ENCODE results near the gene FDCSP. TPM values are rescaled to one million over a fixed set of nuclear protein-coding genes. Genes with fewer than 3 reads are reported as not detected.
"Not testable (repeated sequence)": the region's sequence is repeated elsewhere in the genome, so short reads cannot be mapped to it uniquely, and the experiment has no call there.

The FDCSP gene
- total RNA-seq, 1 donor from 2014 or later: not detected

DNA sequence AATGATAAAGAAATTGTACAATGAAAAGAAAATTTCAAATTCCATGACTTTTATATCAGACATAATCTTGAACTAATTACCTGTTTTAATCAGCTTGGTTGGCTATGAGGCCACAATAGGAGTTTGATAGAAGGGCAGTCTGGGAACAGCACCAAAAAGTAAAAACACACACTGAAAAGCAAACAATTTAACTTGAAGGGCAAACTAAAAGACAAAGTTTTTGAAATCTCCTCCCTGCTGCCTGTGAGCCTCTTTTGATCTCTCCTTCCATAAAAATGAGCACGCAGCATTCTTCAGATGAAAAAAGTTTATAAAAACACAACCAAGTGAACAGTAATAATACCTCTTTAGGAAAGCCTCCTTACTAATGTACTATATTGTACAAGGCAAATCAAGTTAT is 22.3 kb upstream of the FDCSP start:
- no peaks in the 10 kb centered on the region for H3K9me3 Mint-ChIP-seq (ENCODE audit: unreplicated experiment)
- no peaks in the 10 kb centered on the region for H3K4me1 Mint-ChIP-seq (ENCODE audit: unreplicated experiment)
- no peaks in the 10 kb centered on the region for H3K36me3 Mint-ChIP-seq (ENCODE audit: unreplicated experiment)
- no peak overlapping the region for H3K4me3 Mint-ChIP-seq (ENCODE audit: unreplicated experiment)
- no peak overlapping the region for H3K27ac Mint-ChIP-seq (ENCODE audit: unreplicated experiment)
- TF ChIP-seq, protein P1, sequence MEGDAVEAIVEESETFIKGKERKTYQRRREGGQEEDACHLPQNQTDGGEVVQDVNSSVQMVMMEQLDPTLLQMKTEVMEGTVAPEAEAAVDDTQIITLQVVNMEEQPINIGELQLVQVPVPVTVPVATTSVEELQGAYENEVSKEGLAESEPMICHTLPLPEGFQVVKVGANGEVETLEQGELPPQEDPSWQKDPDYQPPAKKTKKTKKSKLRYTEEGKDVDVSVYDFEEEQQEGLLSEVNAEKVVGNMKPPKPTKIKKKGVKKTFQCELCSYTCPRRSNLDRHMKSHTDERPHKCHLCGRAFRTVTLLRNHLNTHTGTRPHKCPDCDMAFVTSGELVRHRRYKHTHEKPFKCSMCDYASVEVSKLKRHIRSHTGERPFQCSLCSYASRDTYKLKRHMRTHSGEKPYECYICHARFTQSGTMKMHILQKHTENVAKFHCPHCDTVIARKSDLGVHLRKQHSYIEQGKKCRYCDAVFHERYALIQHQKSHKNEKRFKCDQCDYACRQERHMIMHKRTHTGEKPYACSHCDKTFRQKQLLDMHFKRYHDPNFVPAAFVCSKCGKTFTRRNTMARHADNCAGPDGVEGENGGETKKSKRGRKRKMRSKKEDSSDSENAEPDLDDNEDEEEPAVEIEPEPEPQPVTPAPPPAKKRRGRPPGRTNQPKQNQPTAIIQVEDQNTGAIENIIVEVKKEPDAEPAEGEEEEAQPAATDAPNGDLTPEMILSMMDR (IDR thresholded peaks at IDR 0.05): no peak
- DNase-seq (ENCODE audit: extremely low spot score, unreplicated experiment): no peak
- peaks cover 6% of the 10 kb centered on the region for H3K27me3 Mint-ChIP-seq (ENCODE audit: unreplicated experiment)

DNA sequence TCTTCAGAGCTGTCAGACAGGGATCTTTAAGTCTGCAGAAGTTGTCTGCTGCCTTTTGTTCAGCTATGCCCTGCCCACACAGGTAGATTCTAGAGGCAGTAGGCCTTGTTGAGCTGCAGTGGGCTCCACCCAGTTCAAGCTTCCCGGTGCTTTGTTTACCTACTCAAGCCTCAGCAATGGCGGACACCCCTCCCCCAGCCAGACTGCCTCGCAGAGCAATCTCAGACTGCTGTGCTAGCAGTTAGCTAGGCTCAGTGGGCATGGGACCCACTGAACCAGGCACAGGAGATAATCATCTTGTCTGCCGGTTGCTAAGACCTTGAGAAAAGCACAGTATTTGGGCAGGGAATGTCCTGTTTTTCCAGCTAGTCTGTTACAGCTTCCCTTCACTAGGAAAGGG is 13.2 kb upstream of the FDCSP start:
- not testable (repeated sequence) for H3K36me3 Mint-ChIP-seq (ENCODE audit: unreplicated experiment); DNase-seq (ENCODE audit: extremely low spot score, unreplicated experiment); H3K4me3 Mint-ChIP-seq (ENCODE audit: unreplicated experiment); H3K27ac Mint-ChIP-seq (ENCODE audit: unreplicated experiment); H3K27me3 Mint-ChIP-seq (ENCODE audit: unreplicated experiment); H3K4me1 Mint-ChIP-seq (ENCODE audit: unreplicated experiment); H3K9me3 Mint-ChIP-seq (ENCODE audit: unreplicated experiment)

DNA sequence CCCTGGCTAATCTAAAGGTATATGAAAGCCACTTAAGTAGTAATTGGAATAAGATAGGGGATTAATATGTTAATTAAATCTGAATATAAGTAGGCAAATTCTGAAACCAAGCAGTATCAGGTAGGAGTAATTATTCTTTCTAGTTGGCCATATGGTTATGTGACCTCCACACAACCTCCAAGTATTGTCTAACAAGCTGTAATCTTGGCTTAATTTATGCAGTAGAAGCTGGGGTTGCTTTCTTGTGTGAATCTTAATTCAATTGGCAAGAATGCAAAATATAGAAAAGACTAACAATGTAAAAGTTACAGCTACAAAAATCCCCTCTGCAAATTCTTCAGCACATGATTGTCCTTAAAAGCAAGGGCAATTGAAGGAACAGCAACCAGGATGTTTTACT is 9.8 kb upstream of the FDCSP start:
- not testable (repeated sequence) for H3K27me3 Mint-ChIP-seq (ENCODE audit: unreplicated experiment); H3K4me3 Mint-ChIP-seq (ENCODE audit: unreplicated experiment); H3K9me3 Mint-ChIP-seq (ENCODE audit: unreplicated experiment); H3K4me1 Mint-ChIP-seq (ENCODE audit: unreplicated experiment); DNase-seq (ENCODE audit: extremely low spot score, unreplicated experiment); H3K36me3 Mint-ChIP-seq (ENCODE audit: unreplicated experiment); H3K27ac Mint-ChIP-seq (ENCODE audit: unreplicated experiment)

DNA sequence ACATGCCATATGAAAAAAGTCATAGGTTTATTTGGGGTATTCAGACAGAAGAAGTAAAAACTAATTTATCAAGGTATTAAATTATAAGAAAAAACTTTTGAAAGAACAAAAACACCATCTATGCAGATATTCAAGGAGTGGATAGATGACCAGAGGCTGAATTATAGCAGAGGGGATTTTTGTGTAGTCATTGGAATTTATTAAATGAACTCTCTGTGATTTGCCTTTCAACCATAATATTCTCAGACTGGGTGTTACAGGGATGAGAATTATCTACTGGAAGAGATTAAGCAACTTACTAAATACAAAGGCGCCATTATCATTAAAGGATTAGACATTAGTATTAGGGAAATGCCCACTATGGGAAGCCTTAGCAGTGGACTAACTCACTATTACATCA is 9.4 kb upstream of the FDCSP start:
- not testable (repeated sequence) for H3K4me1 Mint-ChIP-seq (ENCODE audit: unreplicated experiment); H3K27me3 Mint-ChIP-seq (ENCODE audit: unreplicated experiment)

DNA sequence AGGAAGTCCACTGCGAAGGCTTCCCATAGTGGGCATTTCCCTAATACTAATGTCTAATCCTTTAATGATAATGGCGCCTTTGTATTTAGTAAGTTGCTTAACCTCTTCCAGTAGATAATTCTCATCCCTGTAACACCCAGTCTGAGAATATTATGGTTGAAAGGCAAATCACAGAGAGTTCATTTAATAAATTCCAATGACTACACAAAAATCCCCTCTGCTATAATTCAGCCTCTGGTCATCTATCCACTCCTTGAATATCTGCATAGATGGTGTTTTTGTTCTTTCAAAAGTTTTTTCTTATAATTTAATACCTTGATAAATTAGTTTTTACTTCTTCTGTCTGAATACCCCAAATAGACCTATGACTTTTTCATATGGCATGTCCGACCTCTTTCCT is 4.5 kb upstream of the FDCSP start:
- not testable (repeated sequence) for H3K4me1 Mint-ChIP-seq (ENCODE audit: unreplicated experiment); DNase-seq (ENCODE audit: extremely low spot score, unreplicated experiment); H3K9me3 Mint-ChIP-seq (ENCODE audit: unreplicated experiment); H3K36me3 Mint-ChIP-seq (ENCODE audit: unreplicated experiment); H3K27ac Mint-ChIP-seq (ENCODE audit: unreplicated experiment); H3K27me3 Mint-ChIP-seq (ENCODE audit: unreplicated experiment); H3K4me3 Mint-ChIP-seq (ENCODE audit: unreplicated experiment)

More for the DNA sequence above, 9.4 kb upstream of the FDCSP start:
- not testable (repeated sequence) for H3K9me3 Mint-ChIP-seq (ENCODE audit: unreplicated experiment); DNase-seq (ENCODE audit: extremely low spot score, unreplicated experiment); H3K27ac Mint-ChIP-seq (ENCODE audit: unreplicated experiment); H3K36me3 Mint-ChIP-seq (ENCODE audit: unreplicated experiment); H3K4me3 Mint-ChIP-seq (ENCODE audit: unreplicated experiment)

DNA sequence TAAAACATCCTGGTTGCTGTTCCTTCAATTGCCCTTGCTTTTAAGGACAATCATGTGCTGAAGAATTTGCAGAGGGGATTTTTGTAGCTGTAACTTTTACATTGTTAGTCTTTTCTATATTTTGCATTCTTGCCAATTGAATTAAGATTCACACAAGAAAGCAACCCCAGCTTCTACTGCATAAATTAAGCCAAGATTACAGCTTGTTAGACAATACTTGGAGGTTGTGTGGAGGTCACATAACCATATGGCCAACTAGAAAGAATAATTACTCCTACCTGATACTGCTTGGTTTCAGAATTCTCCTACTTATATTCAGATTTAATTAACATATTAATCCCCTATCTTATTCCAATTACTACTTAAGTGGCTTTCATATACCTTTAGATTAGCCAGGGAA is 4.1 kb upstream of the FDCSP start:
- H3K27me3 Mint-ChIP-seq (ENCODE audit: unreplicated experiment); H3K27ac Mint-ChIP-seq (ENCODE audit: unreplicated experiment); DNase-seq (ENCODE audit: extremely low spot score, unreplicated experiment); H3K4me1 Mint-ChIP-seq (ENCODE audit: unreplicated experiment); H3K36me3 Mint-ChIP-seq (ENCODE audit: unreplicated experiment); H3K9me3 Mint-ChIP-seq (ENCODE audit: unreplicated experiment); H3K4me3 Mint-ChIP-seq (ENCODE audit: unreplicated experiment): not testable (repeated sequence)

DNA sequence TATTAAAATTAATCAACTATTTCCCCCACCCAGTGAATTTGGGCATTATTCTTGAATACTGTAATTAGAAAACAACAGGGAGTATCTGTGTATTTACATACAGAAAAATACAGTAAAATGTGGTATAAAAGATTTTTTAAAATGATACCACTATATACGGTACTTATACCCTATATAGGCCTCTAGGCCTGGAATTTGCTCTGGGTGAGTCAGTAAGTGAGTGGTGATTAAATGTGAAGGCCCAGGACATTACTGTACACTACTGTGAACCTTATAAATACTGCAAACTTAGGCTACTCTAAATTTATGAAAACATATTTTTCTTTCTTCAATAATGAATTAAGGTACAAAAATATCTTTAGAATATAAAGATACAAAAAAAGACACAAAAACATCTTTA is 10.2 kb downstream of the FDCSP start:
- Mint-ChIP-seq H3K27me3 (ENCODE audit: unreplicated experiment) (peaks cover 6% of the 10 kb centered on the region), H3K36me3 (ENCODE audit: unreplicated experiment) (no peaks in the 10 kb centered on the region), H3K4me3 (ENCODE audit: unreplicated experiment) (no peak overlapping the region), H3K4me1 (ENCODE audit: unreplicated experiment) (no peaks in the 10 kb centered on the region), H3K27ac (ENCODE audit: unreplicated experiment) (no peak overlapping the region), H3K9me3 (ENCODE audit: unreplicated experiment) (no peaks in the 10 kb centered on the region)
- DNase-seq (ENCODE audit: extremely low spot score, unreplicated experiment): no peak
- TF ChIP-seq, protein P1 (IDR thresholded peaks at IDR 0.05): no peak

Measured in osteocyte (in vitro differentiated cells).